Effector memory CD8-positive, alpha-beta T cell (primary cell): ENCODE data around the gene NUP98.
A peak's percentile ranks its signal among the peaks of the same experiment; 100 is the strongest.

Source experiments
- ATAC-seq: fragments of 150-1000 bp; cut with Tn5 transposase; replicated peaks from 2 replicates; pipeline ENCODE4 v1.10.0; 2021; ENCODE audit warnings: mild to moderate bottlenecking, moderate library complexity
- DNase-seq, 3 experiments: peaks; one replicate each; pipeline ENCODE4 v3.0.0; 2021
- H3K27ac Mint-ChIP-seq, 2 donors: one replicate each; pipeline ENCODE4 v1.8.0; 2022; ENCODE audit warnings: mild to moderate bottlenecking in 2 of 2, mixed read lengths in 2 of 2, moderate library complexity in 2 of 2
- H3K27me3 Mint-ChIP-seq, 2 donors: one replicate each; pipeline ENCODE4 v1.8.0; 2022; ENCODE audit warnings: mixed read lengths in 2 of 2
- H3K36me3 Mint-ChIP-seq: one replicate; pipeline ENCODE4 v1.8.0; 2022; ENCODE audit warnings: mild to moderate bottlenecking, moderate library complexity, mixed read lengths; ENCODE audit not compliant: insufficient read depth
- H3K4me1 Mint-ChIP-seq, 2 donors: one replicate each; pipeline ENCODE4 v1.8.0; 2022; ENCODE audit warnings: low read depth in 2 of 2, mixed read lengths in 2 of 2
- H3K4me3 Mint-ChIP-seq, 2 donors: one replicate each; pipeline ENCODE4 v1.8.0; 2022; ENCODE audit warnings: mild to moderate bottlenecking in 2 of 2, mixed read lengths in 2 of 2, moderate library complexity in 2 of 2
- H3K9me3 Mint-ChIP-seq, 2 donors: one replicate each; pipeline ENCODE4 v1.8.0; 2022; ENCODE audit warnings: mixed read lengths in 2 of 2
- total RNA-seq, 9 experiments: gene quantifications; one replicate each; lab custom pipeline; 2026; lab: John Stamatoyannopoulos, UW

The NUP98 gene
- 256 to 406 (median 335) reads per million in 9 experiments for total RNA-seq

GRCh38 chr11:3797329-3798090, at the start of gene NUP98:
TSS of gene NUP98 (minus strand) at chr11:3797554. CDS start at chr11:3782117, 15,437 bp downstream.
- ATAC-seq, result peak; percentile 88

GRCh38 chr11:3845670-3846069, 48.3 kb upstream of the NUP98 start:
- ATAC-seq (no peak), DNase-seq (no peak)
- no peak overlapping the region for H3K4me3 Mint-ChIP-seq
- no peak overlapping the region for H3K27ac Mint-ChIP-seq
- peaks cover 7 to 8% of the 10 kb centered on the region in 2 donors for H3K4me1 Mint-ChIP-seq
- no peaks in the 10 kb centered on the region for H3K27me3 Mint-ChIP-seq
- H3K36me3 Mint-ChIP-seq, result peaks cover 18% of the 10 kb centered on the region
- H3K9me3 Mint-ChIP-seq, result no peaks in the 10 kb centered on the region

More at GRCh38 chr11:3797329-3798090, at the start of gene NUP98:
- DNase-seq, result peak; percentile 99 to 100 (median 99)
- Mint-ChIP-seq H3K27me3 (no peaks in the 10 kb centered on the region), H3K36me3 (peaks cover 46% of the 10 kb centered on the region), H3K27ac (peak within 1 kb of the TSS; percentile 97), H3K9me3 (no peaks in the 10 kb centered on the region), H3K4me1 (peaks cover 18 to 36% of the 10 kb centered on the region in 2 donors), H3K4me3 (peak within 1 kb of the TSS; percentile 91 to 93)

DNA sequence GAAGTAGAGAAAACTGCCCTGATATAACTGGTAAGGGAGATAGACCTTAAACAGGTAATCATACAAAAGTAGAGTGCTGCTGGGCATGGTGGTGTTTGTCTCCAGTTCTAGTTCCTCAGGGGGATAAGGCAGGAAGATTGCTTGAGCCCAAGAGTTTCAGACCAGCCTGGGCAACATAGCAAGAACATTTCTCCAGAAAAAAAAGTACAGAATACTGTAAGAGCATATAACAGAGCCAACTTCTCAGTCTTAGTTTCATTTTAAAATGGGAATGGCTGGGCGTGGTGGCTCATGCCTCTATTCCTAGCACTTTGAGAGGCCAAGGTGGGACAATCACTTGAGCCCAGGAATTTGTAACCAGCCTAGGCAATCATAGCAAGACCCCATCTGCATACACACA, 47.9 kb upstream of the NUP98 start:
- Mint-ChIP-seq H3K4me3 (no peak overlapping the region), H3K9me3 (no peaks in the 10 kb centered on the region), H3K36me3 (peaks cover 23% of the 10 kb centered on the region), H3K27ac (no peak overlapping the region), H3K27me3 (no peaks in the 10 kb centered on the region), H3K4me1 (peaks cover 7 to 8% of the 10 kb centered on the region in 2 donors)
- ATAC-seq (no peak), DNase-seq (no peak)

DNA sequence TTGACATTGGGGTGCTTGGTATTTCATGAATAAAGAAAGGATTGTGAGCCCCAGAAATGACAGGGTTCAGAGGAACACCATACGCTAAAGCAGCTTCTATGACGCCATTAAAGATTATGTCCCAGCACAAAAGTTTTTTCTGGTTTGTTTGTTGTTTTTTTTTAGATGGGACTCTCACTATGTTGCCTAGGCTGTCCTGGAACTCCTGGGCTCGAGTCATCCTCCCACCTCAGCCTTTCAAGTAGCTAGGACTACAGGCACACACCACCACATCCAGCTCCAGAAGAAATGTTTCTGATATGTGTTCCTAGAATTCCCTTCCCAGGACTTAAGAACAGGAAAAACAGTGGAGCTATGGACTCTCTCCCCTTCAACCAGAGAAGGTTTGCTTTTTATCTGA, 46.0 kb upstream of the NUP98 start:
- Mint-ChIP-seq H3K36me3 (peaks cover 39% of the 10 kb centered on the region), H3K4me1 (peaks cover 16 to 19% of the 10 kb centered on the region in 2 donors), H3K27me3 (no peaks in the 10 kb centered on the region), H3K4me3 (no peak overlapping the region), H3K9me3 (no peaks in the 10 kb centered on the region), H3K27ac (peak overlapping the region in 1 of 2 donors; percentile 23)
- DNase-seq (no peak), ATAC-seq (no peak)

DNA sequence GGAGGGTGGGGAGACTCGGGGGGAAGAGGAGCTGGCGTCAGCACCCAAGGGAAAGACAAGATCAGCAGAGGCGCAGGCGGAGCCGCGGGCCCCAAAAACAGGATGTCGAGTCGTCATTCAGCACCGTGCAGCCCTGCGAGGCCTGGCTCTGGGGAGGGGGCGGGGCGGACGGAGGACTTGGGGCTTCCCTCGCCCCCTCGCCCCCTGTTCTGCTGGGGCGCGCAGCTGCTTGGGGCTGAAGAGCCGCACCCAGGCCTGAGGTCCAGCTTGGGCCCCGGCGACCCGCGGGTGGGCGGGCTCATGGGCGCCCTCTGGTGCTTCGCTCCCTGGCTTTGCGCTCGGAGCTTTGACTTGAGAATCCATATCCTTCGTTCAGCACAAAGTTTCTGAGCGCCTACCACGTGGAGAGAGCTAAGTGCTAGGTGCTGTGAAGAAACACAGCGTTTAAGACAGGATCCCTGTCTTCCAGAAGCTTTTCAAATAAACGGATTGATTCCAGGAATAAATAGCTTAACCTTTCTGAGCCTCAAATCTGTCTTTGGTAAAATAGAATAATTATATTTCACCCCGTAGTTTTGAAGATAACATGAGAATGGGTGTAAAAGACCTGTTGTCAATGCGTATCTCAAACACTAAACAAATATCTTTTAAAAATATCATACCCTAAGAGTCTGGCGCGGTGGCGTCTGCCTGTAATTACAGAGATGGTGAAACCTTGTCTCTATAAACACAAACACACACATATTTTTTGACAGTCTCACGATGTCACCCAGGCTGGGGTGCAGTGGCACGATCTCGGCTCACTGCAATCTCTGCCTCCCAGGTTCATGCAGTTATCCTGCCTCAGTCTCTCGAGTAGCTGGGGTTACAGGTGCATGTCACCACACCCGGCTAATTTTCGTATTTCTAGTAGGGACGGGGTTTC, 44.3 kb upstream of the NUP98 start:
- peaks cover 49% of the 10 kb centered on the region for H3K36me3 Mint-ChIP-seq
- peak; percentile 74 for ATAC-seq
- no peaks in the 10 kb centered on the region for H3K9me3 Mint-ChIP-seq
- peaks cover 32 to 33% of the 10 kb centered on the region in 2 donors for H3K4me1 Mint-ChIP-seq
- H3K27ac Mint-ChIP-seq, result peak overlapping the region; percentile 94 to 95
- DNase-seq, result peak; percentile 88 to 90 (median 88)
- peak overlapping the region; percentile 88 for H3K4me3 Mint-ChIP-seq
- H3K27me3 Mint-ChIP-seq, result no peaks in the 10 kb centered on the region

DNA sequence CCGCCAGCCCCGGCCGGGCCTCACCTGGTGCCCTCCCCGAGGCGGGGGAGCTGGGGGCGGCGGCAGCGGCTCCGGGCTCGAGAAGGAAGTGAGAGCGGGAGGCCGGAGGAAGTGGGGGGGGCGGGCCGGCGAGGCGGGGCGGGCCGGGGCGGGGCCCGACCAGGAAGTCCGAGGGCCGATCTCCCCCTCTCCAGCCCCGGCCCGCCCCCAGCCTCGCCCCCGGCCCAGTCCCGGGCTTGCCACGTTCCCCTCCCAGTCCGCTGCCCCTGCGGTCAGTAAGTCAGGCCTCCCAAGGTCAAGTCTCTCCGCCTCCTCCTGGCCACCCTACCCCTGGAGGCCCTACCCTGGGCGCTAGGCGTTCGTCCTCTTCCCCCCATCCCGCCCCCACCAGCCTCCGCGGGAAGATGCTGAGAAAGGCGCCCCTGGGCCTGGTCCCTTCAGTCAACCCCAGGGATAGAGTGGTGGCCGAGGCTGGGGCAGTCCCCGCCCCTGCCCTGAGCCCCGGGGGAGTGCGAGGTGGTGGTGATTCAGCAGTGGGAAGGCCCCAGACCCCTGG, 43.6 kb upstream of the NUP98 start, which contains the start of gene RHOG:
TSS of gene RHOG (minus strand) at position 90 of the 556 bp plus-strand sequence. CDS start 12,821 bp downstream, outside the sequence.
- peak within 1 kb of the TSS; percentile 94 to 95 for H3K27ac Mint-ChIP-seq
- peak; percentile 23 for ATAC-seq
- peaks cover 32 to 38% of the 10 kb centered on the region in 2 donors for H3K4me1 Mint-ChIP-seq
- H3K4me3 Mint-ChIP-seq, result peak within 1 kb of the TSS; percentile 88
- no peaks in the 10 kb centered on the region for H3K27me3 Mint-ChIP-seq
- H3K36me3 Mint-ChIP-seq, result peaks cover 52% of the 10 kb centered on the region
- H3K9me3 Mint-ChIP-seq, result no peaks in the 10 kb centered on the region
- peak; percentile 33 to 45 (median 35) for DNase-seq

GRCh38 chr11:3840004-3840869, 42.9 kb upstream of the NUP98 start:
- ATAC-seq, result no peak
- no peaks in the 10 kb centered on the region for H3K9me3 Mint-ChIP-seq
- peak overlapping the region; percentile 88 for H3K4me3 Mint-ChIP-seq
- DNase-seq, result peak in 1 of 3 experiments; percentile 22
- H3K27me3 Mint-ChIP-seq, result no peaks in the 10 kb centered on the region
- H3K36me3 Mint-ChIP-seq, result peaks cover 59% of the 10 kb centered on the region
- H3K27ac Mint-ChIP-seq, result peak overlapping the region; percentile 94 to 95
- peaks cover 38 to 46% of the 10 kb centered on the region in 2 donors for H3K4me1 Mint-ChIP-seq

- DNase-seq (no peak), ATAC-seq (no peak)
- Mint-ChIP-seq H3K27ac (peak overlapping the region; percentile 94 to 95), H3K27me3 (no peaks in the 10 kb centered on the region), H3K9me3 (no peaks in the 10 kb centered on the region), H3K4me3 (peak overlapping the region; percentile 88), H3K36me3 (peaks cover 72% of the 10 kb centered on the region), H3K4me1 (peaks cover 56 to 63% of the 10 kb centered on the region in 2 donors)
Measured at GRCh38 chr11:3838504-3838903, 41.1 kb upstream of the NUP98 start.

DNA sequence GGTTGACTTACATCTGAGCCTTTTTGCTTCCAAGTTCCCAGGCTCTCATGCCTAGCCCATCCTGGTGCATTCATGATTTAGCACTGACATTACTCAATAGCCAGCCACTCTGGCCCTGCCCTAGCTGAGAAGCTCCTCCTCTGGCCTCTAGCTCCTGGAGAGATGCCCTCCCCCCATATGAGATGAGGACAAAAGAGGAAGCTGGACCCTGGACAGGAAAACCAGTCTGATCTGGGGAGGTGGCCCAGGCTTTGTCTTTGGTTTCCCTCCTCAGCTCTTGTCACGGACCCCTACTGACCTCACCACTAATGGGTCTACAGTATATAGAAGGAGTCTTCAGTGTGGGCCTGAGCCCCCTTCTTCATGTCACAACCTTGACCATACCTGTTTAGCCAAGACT, 40.4 kb upstream of the NUP98 start:
- Mint-ChIP-seq H3K4me1 (peaks cover 62 to 70% of the 10 kb centered on the region in 2 donors), H3K27ac (peak overlapping the region; percentile 94 to 95), H3K4me3 (peak overlapping the region; percentile 88), H3K9me3 (no peaks in the 10 kb centered on the region), H3K27me3 (no peaks in the 10 kb centered on the region), H3K36me3 (peaks cover 79% of the 10 kb centered on the region)
- ATAC-seq, result no peak
- DNase-seq, result no peak

DNA sequence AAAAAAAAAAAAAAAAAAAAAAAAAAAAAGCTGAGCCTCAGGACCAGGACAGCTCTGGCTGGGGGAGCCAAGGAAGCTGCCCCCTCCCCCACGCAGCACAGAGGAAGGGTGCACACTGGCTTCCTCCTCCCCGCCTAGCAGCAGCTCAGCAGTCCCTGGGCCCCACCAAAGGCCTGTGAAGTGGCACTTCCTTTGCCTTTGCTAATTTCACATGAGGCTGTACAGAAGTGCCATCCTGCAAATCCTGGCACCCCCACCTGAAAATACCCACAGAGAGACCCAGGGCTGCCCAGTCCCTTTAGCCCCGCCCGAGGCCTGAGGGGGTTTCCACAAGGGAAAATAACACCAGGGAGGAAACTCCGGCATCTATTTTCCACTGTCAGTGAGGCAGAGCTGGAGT, 39.5 kb upstream of the NUP98 start:
- Mint-ChIP-seq H3K27me3 (no peaks in the 10 kb centered on the region), H3K4me3 (peak overlapping the region; percentile 88), H3K4me1 (peaks cover 70 to 79% of the 10 kb centered on the region in 2 donors), H3K36me3 (peaks cover 75% of the 10 kb centered on the region), H3K27ac (peak overlapping the region; percentile 94 to 95), H3K9me3 (no peaks in the 10 kb centered on the region)
- ATAC-seq, result no peak
- peak in 2 of 3 experiments; percentile 30 to 37 for DNase-seq

GRCh38 chr11:3835751-3836150, 38.4 kb upstream of the NUP98 start:
- H3K4me1 Mint-ChIP-seq, result peaks cover 82 to 89% of the 10 kb centered on the region in 2 donors
- no peak for ATAC-seq
- H3K4me3 Mint-ChIP-seq, result peak overlapping the region; percentile 88
- H3K9me3 Mint-ChIP-seq, result no peaks in the 10 kb centered on the region
- no peak for DNase-seq
- peak overlapping the region; percentile 94 to 95 for H3K27ac Mint-ChIP-seq
- peaks cover 70% of the 10 kb centered on the region for H3K36me3 Mint-ChIP-seq
- no peaks in the 10 kb centered on the region for H3K27me3 Mint-ChIP-seq

GRCh38 chr11:3834664-3835461, 37.5 kb upstream of the NUP98 start:
- ATAC-seq (no peak), DNase-seq (no peak)
- H3K4me3 Mint-ChIP-seq, result peak overlapping the region; percentile 88
- H3K27ac Mint-ChIP-seq, result peak overlapping the region; percentile 94 to 95
- no peaks in the 10 kb centered on the region for H3K9me3 Mint-ChIP-seq
- H3K27me3 Mint-ChIP-seq, result no peaks in the 10 kb centered on the region
- peaks cover 69% of the 10 kb centered on the region for H3K36me3 Mint-ChIP-seq
- peaks cover 81 to 87% of the 10 kb centered on the region in 2 donors for H3K4me1 Mint-ChIP-seq
